Liver (tissue), 3 donors: ENCODE data around the gene ARHGAP9.

Source experiments
- CTCF ChIP-seq: fragments of 150-350 bp; IDR thresholded peaks from 2 replicates; pipeline ENCODE4 v1.5.1; 2017; ENCODE audit warnings: improper control_type of control experiment, low read depth, low read length; ENCODE audit not compliant: missing input control
- SP1 ChIP-seq: IDR thresholded peaks from 2 replicates; pipeline ENCODE4 v1.6.1; 2018; ENCODE audit warnings: antibody characterized with exemption, mild to moderate bottlenecking
- TAF1 ChIP-seq: conservative IDR thresholded peaks from 2 replicates; pipeline ENCODE4 v1.6.1; 2016; ENCODE audit warnings: antibody characterized with exemption, mild to moderate bottlenecking
- TF ChIP-seq, protein P1 (sequence below): IDR thresholded peaks from 2 replicates; pipeline ENCODE4 v1.6.1; 2016; ENCODE audit warnings: antibody characterized with exemption
- donor health status: healthy.
- donor health status: healthy.

DNA sequence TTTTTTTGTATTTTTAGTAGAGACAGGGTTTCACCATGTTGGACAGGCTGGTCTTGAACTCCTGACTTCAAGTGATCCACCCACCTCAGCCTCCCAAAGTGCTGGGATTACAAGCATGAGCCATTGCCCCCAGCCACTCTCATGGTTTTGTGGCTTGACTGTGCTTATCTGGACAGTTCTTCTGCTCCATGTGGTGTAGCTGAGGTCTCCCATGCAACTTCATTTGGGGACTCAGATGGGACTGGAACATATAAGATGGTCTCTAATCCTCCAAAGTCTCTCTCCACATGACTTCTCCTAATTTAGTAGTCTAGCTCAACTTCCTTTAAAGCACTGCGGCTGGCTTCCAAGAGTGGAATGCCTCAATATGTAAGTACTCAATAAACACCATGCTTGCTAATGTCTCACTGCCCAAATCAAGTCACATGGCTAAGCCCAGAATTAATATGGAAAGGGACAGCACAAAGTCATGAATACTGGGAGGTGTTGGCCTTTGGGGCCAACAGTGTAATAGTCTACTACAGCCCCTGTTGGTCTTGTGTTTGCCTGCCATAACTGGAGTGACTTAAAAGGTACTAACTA is 37.7 kb downstream of the ARHGAP9 start:
- TF ChIP-seq, protein P1, sequence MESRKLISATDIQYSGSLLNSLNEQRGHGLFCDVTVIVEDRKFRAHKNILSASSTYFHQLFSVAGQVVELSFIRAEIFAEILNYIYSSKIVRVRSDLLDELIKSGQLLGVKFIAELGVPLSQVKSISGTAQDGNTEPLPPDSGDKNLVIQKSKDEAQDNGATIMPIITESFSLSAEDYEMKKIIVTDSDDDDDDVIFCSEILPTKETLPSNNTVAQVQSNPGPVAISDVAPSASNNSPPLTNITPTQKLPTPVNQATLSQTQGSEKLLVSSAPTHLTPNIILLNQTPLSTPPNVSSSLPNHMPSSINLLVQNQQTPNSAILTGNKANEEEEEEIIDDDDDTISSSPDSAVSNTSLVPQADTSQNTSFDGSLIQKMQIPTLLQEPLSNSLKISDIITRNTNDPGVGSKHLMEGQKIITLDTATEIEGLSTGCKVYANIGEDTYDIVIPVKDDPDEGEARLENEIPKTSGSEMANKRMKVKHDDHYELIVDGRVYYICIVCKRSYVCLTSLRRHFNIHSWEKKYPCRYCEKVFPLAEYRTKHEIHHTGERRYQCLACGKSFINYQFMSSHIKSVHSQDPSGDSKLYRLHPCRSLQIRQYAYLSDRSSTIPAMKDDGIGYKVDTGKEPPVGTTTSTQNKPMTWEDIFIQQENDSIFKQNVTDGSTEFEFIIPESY = no peak
- TF ChIP-seq SP1 (no peak), CTCF (no peak), TAF1 (no peak)
